ENCODE results near the gene SSR2.
"Not testable (repeated sequence)": the region's sequence is repeated elsewhere in the genome, so short reads cannot be mapped to it uniquely, and the experiment has no call there.

SSR2 gene

DNA sequence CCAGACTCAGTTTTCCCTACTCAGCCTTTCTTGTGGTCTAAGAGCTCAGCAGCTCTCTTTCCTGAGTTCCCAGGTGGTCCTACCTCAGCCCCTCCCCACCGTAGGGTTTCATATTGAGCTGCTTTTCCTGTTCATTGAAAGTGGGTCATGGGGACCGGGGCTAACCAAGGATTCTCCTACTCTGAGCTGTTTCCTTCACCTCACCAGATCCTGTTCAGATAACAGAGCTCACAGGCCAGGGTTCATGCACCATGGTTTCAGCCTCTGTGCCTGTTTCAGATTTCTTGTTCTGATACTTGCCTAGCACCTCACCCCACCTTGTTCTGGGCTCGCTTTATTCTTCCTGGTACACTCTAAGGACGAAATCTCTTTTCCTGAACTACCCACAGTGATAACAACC lies 24.3 kb upstream of the SSR2 start:
- TF ChIP-seq, protein P1, sequence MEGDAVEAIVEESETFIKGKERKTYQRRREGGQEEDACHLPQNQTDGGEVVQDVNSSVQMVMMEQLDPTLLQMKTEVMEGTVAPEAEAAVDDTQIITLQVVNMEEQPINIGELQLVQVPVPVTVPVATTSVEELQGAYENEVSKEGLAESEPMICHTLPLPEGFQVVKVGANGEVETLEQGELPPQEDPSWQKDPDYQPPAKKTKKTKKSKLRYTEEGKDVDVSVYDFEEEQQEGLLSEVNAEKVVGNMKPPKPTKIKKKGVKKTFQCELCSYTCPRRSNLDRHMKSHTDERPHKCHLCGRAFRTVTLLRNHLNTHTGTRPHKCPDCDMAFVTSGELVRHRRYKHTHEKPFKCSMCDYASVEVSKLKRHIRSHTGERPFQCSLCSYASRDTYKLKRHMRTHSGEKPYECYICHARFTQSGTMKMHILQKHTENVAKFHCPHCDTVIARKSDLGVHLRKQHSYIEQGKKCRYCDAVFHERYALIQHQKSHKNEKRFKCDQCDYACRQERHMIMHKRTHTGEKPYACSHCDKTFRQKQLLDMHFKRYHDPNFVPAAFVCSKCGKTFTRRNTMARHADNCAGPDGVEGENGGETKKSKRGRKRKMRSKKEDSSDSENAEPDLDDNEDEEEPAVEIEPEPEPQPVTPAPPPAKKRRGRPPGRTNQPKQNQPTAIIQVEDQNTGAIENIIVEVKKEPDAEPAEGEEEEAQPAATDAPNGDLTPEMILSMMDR (IDR thresholded peaks at IDR 0.05; ENCODE audit: low read depth, low read length) = no peak

DNA sequence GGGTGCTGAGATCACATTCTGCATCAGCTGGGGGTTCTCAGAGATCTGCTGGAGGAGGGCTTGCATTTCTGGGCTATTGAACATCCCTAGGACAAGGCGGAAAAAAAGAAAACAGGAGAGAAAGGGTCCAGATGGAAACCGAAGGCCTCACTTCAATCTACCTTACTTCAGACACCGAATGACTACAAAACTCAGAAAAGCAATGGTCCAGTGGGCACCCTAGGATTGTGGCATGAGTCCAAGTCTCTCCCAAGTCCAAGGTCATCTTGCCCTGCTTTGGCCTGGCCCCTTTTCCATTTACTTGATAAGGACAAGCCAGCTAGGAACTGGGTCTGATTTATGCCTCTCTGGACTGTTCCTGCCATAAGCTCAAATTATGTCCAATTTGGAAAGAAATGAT lies 22.1 kb upstream of the SSR2 start:
- TF ChIP-seq, protein P1 (IDR thresholded peaks at IDR 0.05; ENCODE audit: low read depth, low read length) = no peak
- no peak for DNase-seq (ENCODE audit: extremely low read depth, low read depth)

More for the DNA sequence above, 24.3 kb upstream of the SSR2 start:
- DNase-seq (ENCODE audit: extremely low read depth, low read depth) = no peak

DNA sequence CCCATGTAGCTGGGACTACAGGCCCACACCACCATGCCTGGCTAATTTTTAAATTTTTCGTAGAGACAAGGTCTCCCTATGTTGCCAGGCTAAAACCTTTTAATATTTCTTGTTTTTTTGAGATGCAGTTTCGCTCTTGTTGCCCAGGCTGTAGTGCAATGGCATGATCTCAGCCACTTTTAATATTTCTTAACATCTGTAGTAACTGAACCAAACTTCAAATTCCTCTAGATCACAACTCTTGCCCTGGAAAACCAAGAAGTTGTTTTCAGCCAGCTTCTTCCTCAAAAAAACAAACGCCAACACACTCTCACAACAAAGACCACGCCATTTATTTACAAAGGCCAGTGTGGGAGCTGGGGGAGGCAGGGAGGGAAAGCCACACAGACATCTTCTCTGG lies 14.2 kb upstream of the SSR2 start:
- not testable (repeated sequence) for DNase-seq (ENCODE audit: extremely low read depth, low read depth)

DNA sequence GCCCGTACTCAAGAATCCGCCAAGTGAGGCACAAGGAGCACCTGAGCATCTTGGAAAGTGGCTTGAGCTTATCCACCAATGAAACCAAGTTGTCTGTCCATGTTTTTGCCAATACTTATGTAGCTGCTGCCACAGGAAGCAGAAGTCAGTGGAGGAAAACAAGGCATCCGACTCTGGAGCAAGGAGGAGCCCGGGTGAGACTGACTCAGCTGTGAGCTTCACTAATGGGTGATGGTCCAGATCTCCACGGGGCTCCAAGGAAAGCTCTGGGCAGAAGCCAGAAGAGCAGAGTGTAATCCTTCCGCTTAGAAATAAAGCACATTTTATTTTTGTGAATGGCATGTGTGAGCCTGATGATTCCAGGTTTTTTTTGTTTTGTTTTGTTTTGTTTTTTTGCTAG lies 12.3 kb upstream of the SSR2 start:
- TF ChIP-seq, protein P1 (IDR thresholded peaks at IDR 0.05; ENCODE audit: low read depth, low read length) = no peak

DNA sequence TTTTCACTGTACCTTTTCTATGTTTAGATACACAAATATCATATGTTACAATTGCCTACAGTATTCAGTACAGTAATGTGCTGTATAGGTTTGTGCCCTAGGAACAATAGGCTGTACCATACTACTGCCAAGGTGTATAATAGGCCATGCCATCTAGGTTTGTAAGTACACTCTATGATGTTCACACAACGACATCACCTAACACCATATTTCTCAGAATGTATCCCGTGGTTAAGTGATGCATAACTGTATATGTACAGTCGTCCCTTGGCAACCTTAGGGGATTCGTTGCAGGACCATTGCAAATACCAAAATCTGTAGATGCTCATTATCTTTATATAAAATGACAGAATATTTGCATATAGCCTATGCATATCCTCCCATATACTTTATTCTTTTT lies 5.8 kb upstream of the SSR2 start:
- TF ChIP-seq, protein P1 (IDR thresholded peaks at IDR 0.05; ENCODE audit: low read depth, low read length) = no peak
- DNase-seq (ENCODE audit: extremely low read depth, low read depth) = no peak

More for the DNA sequence above, 12.3 kb upstream of the SSR2 start:
- no peak for DNase-seq (ENCODE audit: extremely low read depth, low read depth)

DNA sequence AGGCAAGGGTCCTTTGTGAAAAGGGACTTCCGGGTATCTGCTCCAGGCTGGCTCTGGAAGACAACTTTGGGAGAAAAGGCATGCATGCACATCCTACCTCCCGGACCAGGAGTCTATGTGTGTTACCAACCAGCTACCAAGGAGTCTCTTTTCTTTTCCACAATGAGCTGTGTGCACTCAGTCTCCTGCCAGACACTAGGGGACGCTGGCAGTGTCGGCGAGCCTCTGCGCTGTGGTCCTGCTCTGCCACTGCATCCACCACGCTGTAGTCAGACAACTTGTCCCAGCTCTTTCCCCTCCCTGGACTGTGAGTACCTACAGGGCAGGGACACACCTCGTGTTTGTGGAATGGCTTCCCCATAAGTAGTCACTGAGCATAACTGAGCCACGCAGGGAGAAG lies 5.1 kb upstream of the SSR2 start:
- TF ChIP-seq, protein P1 (IDR thresholded peaks at IDR 0.05; ENCODE audit: low read depth, low read length) = peak; percentile 56
- DNase-seq (ENCODE audit: extremely low read depth, low read depth) = no peak

DNA sequence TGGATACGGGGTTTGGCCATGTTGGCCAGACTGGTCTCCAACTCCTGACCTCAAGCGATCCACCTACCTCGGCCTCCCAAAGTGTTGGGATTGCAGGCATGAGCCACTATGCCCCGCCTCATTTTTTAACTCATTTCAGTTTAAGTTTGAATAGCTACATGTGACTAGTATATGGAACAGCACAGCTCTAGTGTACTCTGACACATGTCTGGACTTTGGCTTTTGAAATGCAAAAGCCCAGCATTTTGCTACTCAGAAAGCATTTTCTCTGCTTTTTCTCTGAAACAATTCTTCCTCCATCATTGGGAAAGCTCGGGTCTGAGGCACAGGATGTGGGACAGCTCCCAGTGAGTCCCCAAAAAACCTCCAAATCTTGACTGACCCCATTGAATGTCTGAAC lies 4.0 kb upstream of the SSR2 start:
- TF ChIP-seq, protein P1 (IDR thresholded peaks at IDR 0.05; ENCODE audit: low read depth, low read length) = no peak
- no peak for DNase-seq (ENCODE audit: extremely low read depth, low read depth)

DNA sequence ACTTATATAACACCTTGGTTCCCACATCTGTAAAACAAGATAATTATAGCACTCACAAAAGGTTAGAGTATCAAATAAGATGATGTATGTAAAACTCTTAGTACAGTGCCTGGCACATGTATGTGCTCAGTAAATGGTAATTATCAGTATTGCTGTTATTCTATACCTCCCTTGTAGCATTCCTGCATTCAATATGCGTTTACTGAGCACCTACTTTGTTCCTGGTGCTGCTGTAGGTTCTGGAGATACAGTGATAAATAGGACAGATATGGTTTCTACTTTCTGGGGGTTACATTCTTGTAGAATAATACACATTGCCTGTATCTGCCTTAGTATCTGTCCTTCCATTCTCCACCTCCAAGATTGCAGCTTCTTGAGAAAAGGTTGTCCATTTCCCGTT lies 1.2 kb upstream of the SSR2 start:
- TF ChIP-seq, protein P1 (IDR thresholded peaks at IDR 0.05; ENCODE audit: low read depth, low read length) = no peak
- DNase-seq (ENCODE audit: extremely low read depth, low read depth) = no peak

All from AG09319 (cell line).